Neural cell (in vitro differentiated cells): ENCODE data around the gene DLD. TPM values are rescaled to one million over a fixed set of nuclear protein-coding genes. Genes with fewer than 3 reads are reported as not detected.

Experiments
- H2AFZ ChIP-seq: fragments of 200-600, 300-800 bp; sonication (generic), shearing (Covaris generic); 2 replicates; pipeline ENCODE4 v1.6.0; 2014; ENCODE audit warnings: low read depth, mild to moderate bottlenecking, antibody characterized with exemption, low read length, moderate library complexity
- H3F3A ChIP-seq: fragments of 200-600 bp; shearing (Covaris generic); 2 replicates; pipeline ENCODE4 v1.6.1; 2016; ENCODE audit warnings: mild to moderate bottlenecking, moderate library complexity, mixed read lengths, antibody characterized with exemption, low read length; ENCODE audit not compliant: insufficient read depth, poor library complexity, severe bottlenecking
- H3K27ac ChIP-seq: fragments of 200-600, 300-800 bp; sonication (generic), shearing (Covaris generic); 2 replicates; pipeline ENCODE4 v1.5.1; 2014; ENCODE audit warnings: mild to moderate bottlenecking, low read length, moderate library complexity
- H3K27me3 ChIP-seq: fragments of 300-800, 200-600 bp; sonication (generic), shearing (Covaris generic); 2 replicates; pipeline ENCODE4 v1.6.0; 2014; ENCODE audit warnings: mild to moderate bottlenecking, low read depth, low read length, moderate library complexity; ENCODE audit not compliant: insufficient read depth
- H3K36me3 ChIP-seq: fragments of 300-800, 200-600 bp; sonication (generic), shearing (Covaris generic); 2 replicates; pipeline ENCODE4 v1.5.1; 2014; ENCODE audit warnings: mild to moderate bottlenecking, antibody characterized with exemption, low read length, moderate library complexity; ENCODE audit not compliant: insufficient read depth
- H3K4me2 ChIP-seq: fragments of 300-800, 200-600 bp; sonication (generic), shearing (Covaris generic); 2 replicates; pipeline ENCODE4 v1.6.0; 2014; ENCODE audit warnings: mild to moderate bottlenecking, low read length
- H3K4me3 ChIP-seq: fragments of 300-800, 200-600 bp; sonication (generic), shearing (Covaris generic); 2 replicates; pipeline ENCODE4 v1.5.1; 2014; ENCODE audit warnings: mild to moderate bottlenecking, low read length, moderate library complexity
- H3K79me2 ChIP-seq: fragments of 200-600 bp; shearing (Covaris generic); replicated peaks from 2 replicates; pipeline ENCODE4 v1.6.0; 2014; ENCODE audit warnings: mild to moderate bottlenecking, low read length, moderate library complexity; ENCODE audit not compliant: insufficient read depth
- H3K9ac ChIP-seq: fragments of 300-800, 200-600 bp; sonication (generic), shearing (Covaris generic); 2 replicates; pipeline ENCODE4 v1.6.1; 2016; ENCODE audit warnings: mild to moderate bottlenecking, low read length, mixed read lengths
- H3K9me2 ChIP-seq: fragments of 200-600 bp; shearing (Covaris generic); 2 replicates; pipeline ENCODE4 v1.6.1; 2016; ENCODE audit warnings: mild to moderate bottlenecking, low read length, mixed read lengths; ENCODE audit not compliant: insufficient read depth
- H3K9me3 ChIP-seq: fragments of 200-600, 300-800 bp; sonication (generic), shearing (Covaris generic); 2 replicates; pipeline ENCODE4 v1.6.1; 2016; ENCODE audit warnings: mild to moderate bottlenecking, mixed run types, low read length, moderate library complexity, mixed read lengths
- H4K20me1 ChIP-seq: fragments of 200-600 bp; shearing (Covaris generic); 2 replicates; pipeline ENCODE4 v1.6.1; 2016; ENCODE audit warnings: mild to moderate bottlenecking, mixed run types; ENCODE audit not compliant: insufficient read depth
- EP300 ChIP-seq: fragments of 450-650 bp; conservative IDR thresholded peaks from 2 replicates; pipeline ENCODE4 v1.6.1; 2014; ENCODE audit warnings: antibody characterized with exemption, mild to moderate bottlenecking, moderate library complexity; ENCODE audit not compliant: poor library complexity, severe bottlenecking
- EZH2 ChIP-seq: fragments of 200-600, 300-800 bp; shearing (Covaris generic), sonication (generic); IDR thresholded peaks from 2 replicates; pipeline ENCODE4 v1.6.1; 2014; ENCODE audit warnings: antibody characterized with exemption, low read length, borderline replicate concordance, mild to moderate bottlenecking; ENCODE audit not compliant: insufficient read depth, poor library complexity, severe bottlenecking
- MXI1 ChIP-seq: fragments of 450-650 bp; conservative IDR thresholded peaks from 2 replicates; pipeline ENCODE4 v1.6.1; 2014; ENCODE audit warnings: antibody characterized with exemption, mild to moderate bottlenecking; ENCODE audit not compliant: poor library complexity, severe bottlenecking
- POLR2AphosphoS5 ChIP-seq: IDR thresholded peaks from 2 replicates; pipeline ENCODE4 v1.6.1; 2012
- RAD21 ChIP-seq: fragments of 450-650 bp; conservative IDR thresholded peaks from 2 replicates; pipeline ENCODE4 v1.6.1; 2014; ENCODE audit warnings: antibody characterized with exemption, mild to moderate bottlenecking, moderate library complexity
- SMC3 ChIP-seq: fragments of 450-650 bp; conservative IDR thresholded peaks from 2 replicates; pipeline ENCODE4 v1.6.1; 2014; ENCODE audit warnings: antibody characterized with exemption, mild to moderate bottlenecking, moderate library complexity; ENCODE audit not compliant: poor library complexity
- TAF1 ChIP-seq: IDR thresholded peaks from 2 replicates; pipeline ENCODE4 v1.6.1; 2012; ENCODE audit warnings: low read depth
- polyA plus RNA-seq: library from polyadenylated mRNA; depleted of rRNA; stranded (reverse); fragments of >200 nt; gene quantifications from 2 replicates; pipeline ENCODE4 v1.2.3, GENCODE V29; 2014
- TF ChIP-seq, protein P1 (sequence below): fragments of 450-650 bp; IDR thresholded peaks from 2 replicates; pipeline ENCODE4 v1.5.1; 2014; ENCODE audit warnings: antibody characterized with exemption, mild to moderate bottlenecking, moderate library complexity; ENCODE audit not compliant: poor library complexity, severe bottlenecking
- TF ChIP-seq, protein P2 (sequence below): IDR thresholded peaks from 2 replicates; pipeline ENCODE4 v1.6.1; 2012; ENCODE audit warnings: borderline replicate concordance

DLD gene
- polyA plus RNA-seq, 1 donor from 2014 or later = 214 TPM

DNA sequence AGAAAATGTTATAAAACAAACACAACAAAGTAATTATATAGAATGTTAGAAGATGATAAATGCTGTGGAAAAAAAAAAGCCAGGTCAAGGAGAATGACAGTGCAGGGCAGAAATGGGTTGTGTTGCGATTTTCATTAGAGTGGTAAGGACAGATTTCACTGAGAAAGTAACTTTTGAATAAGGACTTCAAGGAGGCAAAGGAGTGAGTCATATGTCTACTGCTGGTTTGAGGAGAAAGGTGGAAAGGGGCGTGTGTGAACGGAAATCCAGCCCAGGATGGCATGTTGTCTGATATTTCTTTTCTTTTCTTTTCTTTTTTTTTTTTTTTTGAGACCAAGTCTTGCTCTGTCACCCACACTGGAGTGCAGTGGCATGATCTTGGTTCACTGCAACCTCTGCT is 12.3 kb upstream of the DLD start:
- Histone ChIP-seq H3K79me2 (no peaks in the 10 kb centered on the region), H3K9me3 (no peaks in the 10 kb centered on the region), H2AFZ (no peak overlapping the region), H3K27me3 (no peaks in the 10 kb centered on the region), H4K20me1 (no peaks in the 10 kb centered on the region), H3K4me3 (no peak overlapping the region), H3K27ac (no peak overlapping the region), H3K9me2 (no peaks in the 10 kb centered on the region), H3K9ac (no peak overlapping the region), H3F3A (no peaks in the 10 kb centered on the region), H3K36me3 (no peaks in the 10 kb centered on the region), H3K4me2 (no peak overlapping the region)
- TF ChIP-seq SMC3 = no peak
- TF ChIP-seq EZH2 = no peak
- TF ChIP-seq RAD21 = no peak
- TF ChIP-seq TAF1 = no peak

DNA sequence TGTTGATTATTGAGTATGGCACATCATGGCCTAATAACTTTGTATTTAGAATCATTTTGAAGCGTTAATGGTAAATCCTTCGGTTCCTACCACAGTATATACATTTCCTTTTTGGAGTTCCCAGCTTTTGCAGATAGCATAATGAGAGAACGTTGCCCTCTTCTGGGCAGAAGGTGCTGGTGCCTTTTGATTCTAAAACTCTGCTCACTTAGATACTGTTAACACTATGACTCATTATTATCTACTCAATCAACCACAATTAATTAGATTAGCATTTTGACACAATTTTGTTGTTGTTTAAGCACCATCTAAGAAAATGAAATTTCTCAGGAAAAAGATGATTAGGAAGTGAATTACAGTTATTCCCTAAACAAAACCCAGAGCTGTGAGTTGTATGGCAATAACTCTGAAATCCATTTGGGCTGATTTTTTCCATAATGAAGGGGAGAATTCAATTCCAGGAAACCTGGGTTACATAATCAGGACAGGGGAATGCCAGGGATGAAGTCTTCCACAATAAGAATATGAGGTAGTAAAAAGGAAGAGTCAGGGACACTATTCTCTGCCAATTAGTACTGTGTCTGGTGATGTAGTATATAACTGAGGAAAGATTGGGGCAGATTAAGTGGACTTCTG is 11.5 kb upstream of the DLD start:
- Histone ChIP-seq H3K79me2 (no peaks in the 10 kb centered on the region), H3K27me3 (no peaks in the 10 kb centered on the region), H3K9me2 (no peaks in the 10 kb centered on the region), H3K9ac (no peak overlapping the region), H3K4me3 (no peak overlapping the region), H3K4me2 (no peak overlapping the region), H3F3A (no peaks in the 10 kb centered on the region), H4K20me1 (no peaks in the 10 kb centered on the region), H3K9me3 (no peaks in the 10 kb centered on the region), H2AFZ (no peak overlapping the region), H3K27ac (no peak overlapping the region), H3K36me3 (no peaks in the 10 kb centered on the region)
- TF ChIP-seq MXI1 (no peak), EP300 (no peak), TAF1 (no peak), EZH2 (no peak), POLR2AphosphoS5 (no peak), SMC3 (peak; percentile 78), RAD21 (peak; percentile 75)
- TF ChIP-seq, protein P1, sequence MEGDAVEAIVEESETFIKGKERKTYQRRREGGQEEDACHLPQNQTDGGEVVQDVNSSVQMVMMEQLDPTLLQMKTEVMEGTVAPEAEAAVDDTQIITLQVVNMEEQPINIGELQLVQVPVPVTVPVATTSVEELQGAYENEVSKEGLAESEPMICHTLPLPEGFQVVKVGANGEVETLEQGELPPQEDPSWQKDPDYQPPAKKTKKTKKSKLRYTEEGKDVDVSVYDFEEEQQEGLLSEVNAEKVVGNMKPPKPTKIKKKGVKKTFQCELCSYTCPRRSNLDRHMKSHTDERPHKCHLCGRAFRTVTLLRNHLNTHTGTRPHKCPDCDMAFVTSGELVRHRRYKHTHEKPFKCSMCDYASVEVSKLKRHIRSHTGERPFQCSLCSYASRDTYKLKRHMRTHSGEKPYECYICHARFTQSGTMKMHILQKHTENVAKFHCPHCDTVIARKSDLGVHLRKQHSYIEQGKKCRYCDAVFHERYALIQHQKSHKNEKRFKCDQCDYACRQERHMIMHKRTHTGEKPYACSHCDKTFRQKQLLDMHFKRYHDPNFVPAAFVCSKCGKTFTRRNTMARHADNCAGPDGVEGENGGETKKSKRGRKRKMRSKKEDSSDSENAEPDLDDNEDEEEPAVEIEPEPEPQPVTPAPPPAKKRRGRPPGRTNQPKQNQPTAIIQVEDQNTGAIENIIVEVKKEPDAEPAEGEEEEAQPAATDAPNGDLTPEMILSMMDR = peak; percentile 79
- TF ChIP-seq, protein P2, sequence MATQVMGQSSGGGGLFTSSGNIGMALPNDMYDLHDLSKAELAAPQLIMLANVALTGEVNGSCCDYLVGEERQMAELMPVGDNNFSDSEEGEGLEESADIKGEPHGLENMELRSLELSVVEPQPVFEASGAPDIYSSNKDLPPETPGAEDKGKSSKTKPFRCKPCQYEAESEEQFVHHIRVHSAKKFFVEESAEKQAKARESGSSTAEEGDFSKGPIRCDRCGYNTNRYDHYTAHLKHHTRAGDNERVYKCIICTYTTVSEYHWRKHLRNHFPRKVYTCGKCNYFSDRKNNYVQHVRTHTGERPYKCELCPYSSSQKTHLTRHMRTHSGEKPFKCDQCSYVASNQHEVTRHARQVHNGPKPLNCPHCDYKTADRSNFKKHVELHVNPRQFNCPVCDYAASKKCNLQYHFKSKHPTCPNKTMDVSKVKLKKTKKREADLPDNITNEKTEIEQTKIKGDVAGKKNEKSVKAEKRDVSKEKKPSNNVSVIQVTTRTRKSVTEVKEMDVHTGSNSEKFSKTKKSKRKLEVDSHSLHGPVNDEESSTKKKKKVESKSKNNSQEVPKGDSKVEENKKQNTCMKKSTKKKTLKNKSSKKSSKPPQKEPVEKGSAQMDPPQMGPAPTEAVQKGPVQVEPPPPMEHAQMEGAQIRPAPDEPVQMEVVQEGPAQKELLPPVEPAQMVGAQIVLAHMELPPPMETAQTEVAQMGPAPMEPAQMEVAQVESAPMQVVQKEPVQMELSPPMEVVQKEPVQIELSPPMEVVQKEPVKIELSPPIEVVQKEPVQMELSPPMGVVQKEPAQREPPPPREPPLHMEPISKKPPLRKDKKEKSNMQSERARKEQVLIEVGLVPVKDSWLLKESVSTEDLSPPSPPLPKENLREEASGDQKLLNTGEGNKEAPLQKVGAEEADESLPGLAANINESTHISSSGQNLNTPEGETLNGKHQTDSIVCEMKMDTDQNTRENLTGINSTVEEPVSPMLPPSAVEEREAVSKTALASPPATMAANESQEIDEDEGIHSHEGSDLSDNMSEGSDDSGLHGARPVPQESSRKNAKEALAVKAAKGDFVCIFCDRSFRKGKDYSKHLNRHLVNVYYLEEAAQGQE = no peak
